ENCODE data around the gene PYGM.

The PYGM gene

GRCh38 chr11:64796757-64797541 is 37.2 kb upstream of the PYGM start:
- H3K36me3 ChIP-seq (ENCODE audit: insufficient read depth, low read length): no peaks in the 10 kb centered on the region; the same call in 1 of the 2 replicates
- 0 out of 2 replicates have a peak, but pooled peaks cover under 1% of the 10 kb centered on the region for H3K4me1 ChIP-seq (ENCODE audit: insufficient read depth, low read length)
- H3K9ac ChIP-seq (ENCODE audit: low read depth, low read length): no peak overlapping the region
- no peaks in the 10 kb centered on the region for H3K9me3 ChIP-seq (ENCODE audit: control insufficient read depth, insufficient read depth, low read length)

DNA sequence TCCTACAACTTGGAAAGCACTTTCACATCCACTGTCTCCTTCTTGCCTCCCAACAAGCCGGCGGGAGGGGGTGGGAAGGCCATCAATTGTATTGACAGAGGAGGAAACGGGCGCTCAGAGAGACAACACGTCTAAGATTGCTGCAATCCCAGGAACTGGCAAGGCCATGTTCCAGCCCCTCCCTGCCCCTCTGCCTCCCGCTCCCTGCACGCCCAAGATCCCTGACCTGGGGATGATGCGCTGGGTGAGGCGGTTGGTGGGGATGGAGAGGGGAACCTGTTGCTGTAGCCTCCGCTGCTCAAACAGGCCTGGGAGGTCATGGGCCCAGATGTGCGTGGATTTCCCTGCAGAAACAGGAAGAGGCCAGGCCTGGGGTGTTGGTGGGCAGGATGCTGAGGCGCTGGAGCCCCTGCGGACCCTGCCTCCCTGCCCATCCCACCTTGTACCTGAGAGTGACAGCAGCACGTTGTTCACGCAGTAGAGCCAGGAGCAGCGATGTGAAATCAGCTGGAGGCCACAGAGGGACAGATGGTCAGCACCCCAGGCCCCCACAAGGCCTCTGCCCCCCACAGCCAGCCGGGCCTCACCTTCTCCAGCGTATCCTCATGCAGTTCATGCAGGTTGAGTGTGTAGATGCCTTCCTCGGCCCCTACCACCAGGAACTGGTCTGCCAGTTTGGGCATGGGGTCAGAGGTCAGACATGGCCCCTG is 36.4 kb upstream of the PYGM start:
- H3K9ac ChIP-seq (ENCODE audit: low read depth, low read length): no peak overlapping the region
- no peaks in the 10 kb centered on the region; the same call in 1 of the 2 replicates for H3K36me3 ChIP-seq (ENCODE audit: insufficient read depth, low read length)
- H3K4me1 ChIP-seq (ENCODE audit: insufficient read depth, low read length): no peaks in the 10 kb centered on the region

DNA sequence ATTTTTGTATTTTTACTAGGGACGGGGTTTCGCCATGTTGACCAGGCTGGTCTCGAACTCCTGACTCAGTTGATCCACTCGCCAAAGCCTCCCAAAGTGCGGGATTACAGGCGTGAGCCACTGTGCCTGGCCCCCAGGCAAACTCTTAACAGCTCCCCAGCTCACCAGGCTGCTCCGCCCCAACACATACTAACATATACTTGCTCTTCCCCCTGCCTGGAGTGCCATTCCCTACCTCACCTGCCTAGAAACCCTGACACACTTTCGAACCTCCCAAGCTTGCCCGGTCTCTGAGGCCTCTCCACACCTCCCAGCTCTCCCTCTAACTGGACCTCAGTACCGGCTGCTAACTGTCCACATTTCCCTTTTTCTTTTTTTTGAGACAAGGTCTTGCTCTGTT is 34.8 kb upstream of the PYGM start:
- Histone ChIP-seq H3K9me3 (ENCODE audit: control insufficient read depth, insufficient read depth, low read length) (no peaks in the 10 kb centered on the region), H3K36me3 (ENCODE audit: insufficient read depth, low read length) (no peaks in the 10 kb centered on the region), H3K4me1 (ENCODE audit: insufficient read depth, low read length) (no peaks in the 10 kb centered on the region), H3K9ac (ENCODE audit: low read depth, low read length) (no peak overlapping the region)

More for the DNA sequence above, 36.4 kb upstream of the PYGM start:
- no peaks in the 10 kb centered on the region for H3K9me3 ChIP-seq (ENCODE audit: control insufficient read depth, insufficient read depth, low read length)

GRCh38 chr11:64793271-64794160 is 33.7 kb upstream of the PYGM start:
- no peaks in the 10 kb centered on the region for H3K9me3 ChIP-seq (ENCODE audit: control insufficient read depth, insufficient read depth, low read length)

DNA sequence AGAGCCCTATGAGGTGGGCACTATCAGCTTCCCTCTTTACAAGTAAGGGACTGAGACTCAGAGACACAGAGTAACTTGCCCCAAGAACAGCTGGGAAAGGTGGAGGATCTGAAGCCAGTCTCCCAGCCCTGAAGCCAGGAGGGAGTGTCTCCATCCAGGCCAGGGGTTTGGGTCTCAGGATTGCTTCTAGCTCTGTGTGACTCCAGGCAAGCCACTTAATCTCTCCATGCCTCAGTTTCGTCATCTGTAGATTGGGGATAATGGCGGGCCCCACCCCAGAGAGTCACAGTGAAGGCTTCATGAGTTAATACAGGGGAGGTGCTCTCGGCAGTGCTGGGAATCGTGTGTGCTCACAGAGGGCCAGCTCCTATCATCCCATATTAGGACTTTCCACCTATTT is 32.7 kb upstream of the PYGM start:
- Histone ChIP-seq H3K9ac (ENCODE audit: low read depth, low read length) (no peak overlapping the region), H3K36me3 (ENCODE audit: insufficient read depth, low read length) (no peaks in the 10 kb centered on the region), H3K9me3 (ENCODE audit: control insufficient read depth, insufficient read depth, low read length) (no peaks in the 10 kb centered on the region), H3K4me1 (ENCODE audit: insufficient read depth, low read length) (no peaks in the 10 kb centered on the region)

More at GRCh38 chr11:64793271-64794160, 33.7 kb upstream of the PYGM start:
- H3K36me3 ChIP-seq (ENCODE audit: insufficient read depth, low read length): no peaks in the 10 kb centered on the region
- H3K9ac ChIP-seq (ENCODE audit: low read depth, low read length): no peak overlapping the region
- no peaks in the 10 kb centered on the region for H3K4me1 ChIP-seq (ENCODE audit: insufficient read depth, low read length)

DNA sequence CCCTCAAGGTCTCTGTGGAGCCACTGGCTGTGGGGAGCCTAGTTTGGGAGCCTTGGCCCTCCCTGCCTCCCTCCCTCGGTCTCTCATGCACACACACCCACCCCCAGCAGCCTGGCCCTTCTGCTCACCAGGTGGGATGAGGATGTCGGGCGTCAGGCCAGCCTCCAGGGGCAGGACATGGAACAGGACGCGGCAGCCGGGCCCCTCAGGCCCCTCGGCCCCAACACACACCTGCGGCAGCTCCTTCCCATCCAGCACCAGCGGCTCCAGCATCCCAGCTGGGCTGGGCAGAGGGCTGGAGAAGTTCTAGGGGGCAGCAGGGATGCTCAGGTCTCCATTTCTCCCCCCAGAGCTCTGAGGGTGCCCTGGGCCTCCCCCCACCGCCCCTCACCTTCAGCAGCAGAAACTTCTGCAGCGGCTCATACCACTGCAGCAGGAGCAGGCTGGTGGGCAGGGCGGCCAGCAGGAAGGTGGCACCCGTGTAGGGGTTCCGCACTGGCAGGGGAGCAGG is 32.1 kb upstream of the PYGM start:
- H3K36me3 ChIP-seq (ENCODE audit: insufficient read depth, low read length): no peaks in the 10 kb centered on the region
- no peaks in the 10 kb centered on the region for H3K9me3 ChIP-seq (ENCODE audit: control insufficient read depth, insufficient read depth, low read length)
- H3K9ac ChIP-seq (ENCODE audit: low read depth, low read length): no peak overlapping the region
- H3K4me1 ChIP-seq (ENCODE audit: insufficient read depth, low read length): no peaks in the 10 kb centered on the region

GRCh38 chr11:64790205-64791095 is 30.7 kb upstream of the PYGM start:
- no peaks in the 10 kb centered on the region for H3K36me3 ChIP-seq (ENCODE audit: insufficient read depth, low read length)
- no peak overlapping the region for H3K9ac ChIP-seq (ENCODE audit: low read depth, low read length)
- H3K9me3 ChIP-seq (ENCODE audit: control insufficient read depth, insufficient read depth, low read length): no peaks in the 10 kb centered on the region
- H3K4me1 ChIP-seq (ENCODE audit: insufficient read depth, low read length): no peaks in the 10 kb centered on the region

DNA sequence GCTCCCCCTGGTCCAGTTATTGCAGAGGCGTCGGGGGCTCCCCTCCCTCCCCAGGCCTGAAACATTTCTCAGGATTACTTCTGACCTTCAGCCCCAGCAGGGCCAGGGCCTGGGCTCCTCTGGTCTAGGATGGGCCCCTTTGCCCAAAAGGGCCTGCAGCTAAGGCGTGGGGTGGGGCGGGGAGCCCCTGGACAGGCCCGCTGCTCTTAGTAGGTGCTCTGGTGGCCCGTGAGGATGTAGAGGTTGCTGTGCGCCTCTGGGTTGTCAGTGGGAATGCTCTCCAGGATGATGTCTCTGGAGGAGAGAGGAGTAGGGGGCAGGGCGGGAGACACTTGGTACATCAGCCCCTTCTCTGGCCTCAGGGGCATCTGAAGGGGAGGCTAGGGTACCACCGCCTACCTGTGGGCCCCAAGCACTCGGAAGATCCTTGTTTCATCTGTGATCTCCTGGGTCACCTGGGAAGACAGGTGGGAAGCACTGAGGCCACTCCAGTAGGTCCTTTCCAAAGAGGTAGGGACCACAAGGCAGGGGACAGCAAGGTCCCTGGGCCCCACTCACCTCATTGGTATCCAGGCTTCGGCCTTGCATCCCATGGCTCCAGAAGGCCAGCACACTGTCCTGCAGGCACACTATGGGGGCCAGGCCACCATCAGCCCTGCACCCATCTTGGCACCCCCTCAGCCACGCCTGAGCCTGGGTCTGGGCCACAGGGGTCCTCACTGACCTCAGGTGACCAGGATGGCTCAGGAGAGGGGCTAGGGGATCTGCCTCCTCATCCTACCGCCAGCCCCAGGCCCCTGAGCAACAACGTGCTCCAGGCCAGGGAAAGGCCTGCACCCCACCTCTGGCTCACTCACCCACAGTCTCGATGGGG is 29.8 kb upstream of the PYGM start:
- no peaks in the 10 kb centered on the region for H3K9me3 ChIP-seq (ENCODE audit: control insufficient read depth, insufficient read depth, low read length)
- H3K4me1 ChIP-seq (ENCODE audit: insufficient read depth, low read length): no peaks in the 10 kb centered on the region
- no peak overlapping the region for H3K9ac ChIP-seq (ENCODE audit: low read depth, low read length)
- no peaks in the 10 kb centered on the region for H3K36me3 ChIP-seq (ENCODE audit: insufficient read depth, low read length)

- H3K9me3 ChIP-seq (ENCODE audit: control insufficient read depth, insufficient read depth, low read length): no peaks in the 10 kb centered on the region
- no peaks in the 10 kb centered on the region for H3K36me3 ChIP-seq (ENCODE audit: insufficient read depth, low read length)
- H3K9ac ChIP-seq (ENCODE audit: low read depth, low read length): no peak overlapping the region
- H3K4me1 ChIP-seq (ENCODE audit: insufficient read depth, low read length): no peaks in the 10 kb centered on the region
Observed at GRCh38 chr11:64788321-64789215, 28.8 kb upstream of the PYGM start.

DNA sequence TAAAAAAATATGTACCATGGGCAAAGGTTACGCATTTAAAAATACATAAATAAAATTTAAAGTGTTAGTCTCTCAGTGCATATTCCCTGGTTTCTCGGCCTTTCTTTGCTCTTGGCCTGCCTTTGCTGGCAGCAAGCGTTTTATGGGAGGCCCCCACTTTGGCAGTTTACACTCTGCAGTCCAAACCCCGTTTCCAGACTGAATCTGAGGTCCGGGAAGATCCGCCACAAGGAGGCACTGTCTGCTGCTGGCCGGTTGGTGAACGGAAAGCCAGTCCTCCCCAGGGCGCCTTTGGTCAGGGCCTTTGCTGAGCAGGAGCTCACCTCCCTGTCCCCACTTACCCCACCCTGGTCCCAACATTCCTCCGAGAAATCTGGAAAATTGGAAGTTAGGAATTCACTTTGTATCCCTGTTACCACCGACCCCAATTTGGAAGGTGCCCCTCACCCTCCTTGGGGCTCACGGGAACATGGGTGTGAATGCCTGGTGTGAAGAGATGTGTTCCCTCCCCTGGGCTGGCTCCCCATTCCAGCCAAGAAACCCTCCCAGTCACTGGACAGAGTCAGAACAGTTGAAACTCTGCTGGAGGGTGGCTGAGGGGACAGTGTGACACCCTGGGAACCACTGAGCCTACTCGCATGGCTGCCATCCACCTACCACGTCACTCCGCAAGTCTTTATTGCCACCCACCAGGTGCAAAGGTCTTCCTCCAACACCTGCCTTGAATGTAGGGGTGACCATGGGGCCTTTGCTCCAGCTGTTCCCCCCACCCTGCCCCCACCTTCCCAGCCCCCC is 27.9 kb upstream of the PYGM start:
- no peaks in the 10 kb centered on the region for H3K9me3 ChIP-seq (ENCODE audit: control insufficient read depth, insufficient read depth, low read length)
- H3K9ac ChIP-seq (ENCODE audit: low read depth, low read length): no peak overlapping the region
- H3K36me3 ChIP-seq (ENCODE audit: insufficient read depth, low read length): no peaks in the 10 kb centered on the region
- H3K4me1 ChIP-seq (ENCODE audit: insufficient read depth, low read length): no peaks in the 10 kb centered on the region

- Histone ChIP-seq H3K4me1 (ENCODE audit: insufficient read depth, low read length) (no peaks in the 10 kb centered on the region), H3K9me3 (ENCODE audit: control insufficient read depth, insufficient read depth, low read length) (no peaks in the 10 kb centered on the region), H3K36me3 (ENCODE audit: insufficient read depth, low read length) (no peaks in the 10 kb centered on the region), H3K9ac (ENCODE audit: low read depth, low read length) (no peak overlapping the region)
Observed at GRCh38 chr11:64786308-64786707, 26.5 kb upstream of the PYGM start.

Data from ES-I3 (cell line).